Endothelial cell of umbilical vein (primary cell): Measurements from ENCODE around the gene SH3YL1. TPM values are rescaled to one million over a fixed set of nuclear protein-coding genes. Genes with fewer than 3 reads are reported as not detected.

Experiments
- BruUV-seq: library from RNA; stranded (reverse); fragments of 400-500 nt; replicated peaks from 2 replicates; lab custom pipeline; 2021; lab: Mats Ljungman, UMichigan
- CTCF ChIA-PET: fragments of 300-600, 350-600 bp; sonication (Branson Sonifier 250); formaldehyde crosslinking; loops from one replicate; lab custom pipeline; 2021; ENCODE audit warnings: antibody characterized with exemption, inconsistent platforms; lab: Charles Lee
- POLR2A ChIA-PET: fragments of 300-600, 350-600 bp; sonication (Branson Sonifier 250); formaldehyde crosslinking; loops from one replicate; lab custom pipeline; 2021; ENCODE audit warnings: antibody characterized with exemption, inconsistent platforms; lab: Charles Lee
- DNase-seq: peaks from one replicate; pipeline ENCODE4 v3.0.0-alpha.2; 2011; ENCODE audit warnings: low read depth, low spot score
- FAIRE-seq: peaks from 2 replicates; lab custom pipeline; 2011; peaks lifted over from hg19 to GRCh38; lab: Jason Lieb, UNC
- H2AFZ ChIP-seq: 2 replicates; pipeline ENCODE4 v1.6.0; 2012; ENCODE audit warnings: low read depth, low read length, control low read depth, inconsistent platforms
- H3K27ac ChIP-seq: 2 replicates; pipeline ENCODE4 v1.5.1; 2011; ENCODE audit warnings: low read depth, mild to moderate bottlenecking, control low read depth, low read length, moderate library complexity; ENCODE audit not compliant: insufficient read depth
- H3K27me3 ChIP-seq, 2 experiments: 2 replicates each; pipeline versions ENCODE4 v1.6.0 to v1.6.1; 2011; ENCODE audit warnings: low read length in 2 of 2, mixed read lengths in 1 of 2; ENCODE audit not compliant: control insufficient read depth in 2 of 2, insufficient read depth in 2 of 2
- H3K36me3 ChIP-seq, 2 experiments: 2 replicates in 1 of 2; 3 replicates in 1 of 2; pipeline ENCODE4 v1.5.1; 2011; ENCODE audit warnings: low read length in 2 of 2, mild to moderate bottlenecking in 1 of 2, moderate library complexity in 1 of 2; ENCODE audit not compliant: control insufficient read depth in 2 of 2, insufficient read depth in 2 of 2; ENCODE audit errors: extremely low read depth in 1 of 2
- H3K4me1 ChIP-seq: 3 replicates; pipeline ENCODE4 v1.5.1; 2011; ENCODE audit warnings: mild to moderate bottlenecking, low read length; ENCODE audit not compliant: control insufficient read depth, insufficient read depth; ENCODE audit errors: extremely low read depth
- H3K4me2 ChIP-seq: 2 replicates; pipeline ENCODE4 v1.6.1; 2011; ENCODE audit warnings: low read length, control low read depth, mixed read lengths; ENCODE audit not compliant: insufficient read depth
- H3K4me3 ChIP-seq, 3 experiments: fragments of 200-600 bp in 1 of 3; sonication (generic), shearing (Covaris generic) in 1 of 3; replicated peaks in 1 of 3; 2 replicates each; pipeline ENCODE4 v1.5.1; 2011 to 2016; ENCODE audit warnings: control low read depth in 3 of 3, low read length in 3 of 3, mild to moderate bottlenecking in 2 of 3, inconsistent platforms in 1 of 3, low read depth in 1 of 3, moderate library complexity in 1 of 3; ENCODE audit not compliant: insufficient read depth in 1 of 3
- H3K79me2 ChIP-seq: 2 replicates; pipeline ENCODE4 v1.6.0; 2012; ENCODE audit warnings: low read length, inconsistent platforms; ENCODE audit not compliant: control insufficient read depth, insufficient read depth
- H3K9ac ChIP-seq: replicated peaks from 2 replicates; pipeline ENCODE3; 2011; ENCODE audit warnings: low read length, control low read depth; ENCODE audit not compliant: insufficient read depth; ENCODE audit errors: extremely low read depth
- H3K9me1 ChIP-seq: replicated peaks from 3 replicates; pipeline ENCODE4 v1.6.0; 2011; ENCODE audit warnings: mild to moderate bottlenecking, low read length; ENCODE audit not compliant: control insufficient read depth, insufficient read depth; ENCODE audit errors: extremely low read depth
- H3K9me3 ChIP-seq: replicated peaks from 2 replicates; pipeline ENCODE4 v1.5.1; 2012; ENCODE audit warnings: low read length, inconsistent platforms; ENCODE audit not compliant: control insufficient read depth, insufficient read depth
- H4K20me1 ChIP-seq: replicated peaks from 2 replicates; pipeline ENCODE3; 2011; ENCODE audit warnings: mild to moderate bottlenecking, low read length; ENCODE audit not compliant: control insufficient read depth, insufficient read depth; ENCODE audit errors: extremely low read depth
- EZH2 ChIP-seq: IDR thresholded peaks from 2 replicates; pipeline ENCODE4 v1.6.1; 2012; ENCODE audit warnings: borderline replicate concordance, low read depth, mild to moderate bottlenecking, moderate library complexity, low read length, inconsistent platforms; ENCODE audit not compliant: severe bottlenecking
- FOS ChIP-seq: IDR thresholded peaks from 2 replicates; pipeline ENCODE4 v1.6.1; 2011; ENCODE audit warnings: mild to moderate bottlenecking, low read length, moderate library complexity, borderline replicate concordance; ENCODE audit not compliant: insufficient read depth
- GATA2 ChIP-seq: IDR thresholded peaks from 2 replicates; pipeline ENCODE4 v1.7.0; 2011; ENCODE audit warnings: low read depth, mild to moderate bottlenecking, moderate library complexity, mixed read lengths, low read length; ENCODE audit not compliant: insufficient read length, insufficient read depth
- JUN ChIP-seq: IDR thresholded peaks from 2 replicates; pipeline ENCODE4 v1.6.1; 2011; ENCODE audit warnings: borderline replicate concordance, low read depth; ENCODE audit not compliant: insufficient read length, insufficient read depth
- MYC ChIP-seq: IDR thresholded peaks from one replicate; pipeline ENCODE4 v1.6.1; 2011; ENCODE audit warnings: mild to moderate bottlenecking, low read depth, low read length
- POLR2A ChIP-seq: IDR thresholded peaks from 2 replicates; pipeline ENCODE4 v1.6.1; 2012; ENCODE audit warnings: low read depth, mild to moderate bottlenecking, control low read depth, low read length
- POLR2AphosphoS5 ChIP-seq: IDR thresholded peaks from 2 replicates; pipeline ENCODE4 v1.6.1; 2012; ENCODE audit warnings: low read depth, mild to moderate bottlenecking, control low read depth, low read length, moderate library complexity; ENCODE audit not compliant: insufficient read depth
- dilution Hi-C: fragments of 300-500 bp; cut with MboI; formaldehyde crosslinking; loops from one replicate; pipeline ENCODE4 v1.15.0; 2019; ENCODE audit warnings: low sequenced_read_pairs; ENCODE audit not compliant: extremely low pct_ligation_motif_present
- intact Hi-C: fragments of 100-400 bp; cut with micrococcal nuclease; formaldehyde crosslinking; loops from one replicate; pipeline ENCODE4 v1.10.0; 2022
- polyA plus RNA-seq, 4 experiments: library from polyadenylated mRNA; depleted of rRNA in 3 of 4; stranded (reverse) in 3 of 4; unstranded in 1 of 4; fragments of >200 nt; gene quantifications; 2 replicates each; pipeline versions ENCODE4 v1.2.1 to v1.2.3, GENCODE V29; 2011 to 2012; ENCODE audit warnings: missing spikeins in 1 of 4
- total RNA-seq: library from RNA; stranded (reverse); gene quantifications from 2 replicates; pipeline ENCODE4 v1.2.3, GENCODE V29; 2021
- TF ChIP-seq, protein P1 (sequence below): IDR thresholded peaks from 2 replicates; pipeline ENCODE4 v1.6.1; 2011; ENCODE audit not compliant: insufficient read depth, insufficient read length
- TF ChIP-seq, protein P2 (sequence below), 2 donors: IDR thresholded peaks; 1 replicate in 1 of 2; 2 replicates in 1 of 2; pipeline ENCODE4 v1.5.1; 2011; ENCODE audit warnings: low read length in 2 of 2, mild to moderate bottlenecking in 2 of 2, moderate library complexity in 2 of 2, control low read depth in 1 of 2, inconsistent platforms in 1 of 2, low read depth in 1 of 2; ENCODE audit not compliant: insufficient read depth in 1 of 2; ENCODE audit errors: extremely low read depth in 1 of 2

Gene SH3YL1
- total and polyA plus RNA-seq, 2 donors (not counting 3 experiments of a cell fraction or from before 2014, with no cell fraction given): 12.5 to 22.4 TPM

DNA sequence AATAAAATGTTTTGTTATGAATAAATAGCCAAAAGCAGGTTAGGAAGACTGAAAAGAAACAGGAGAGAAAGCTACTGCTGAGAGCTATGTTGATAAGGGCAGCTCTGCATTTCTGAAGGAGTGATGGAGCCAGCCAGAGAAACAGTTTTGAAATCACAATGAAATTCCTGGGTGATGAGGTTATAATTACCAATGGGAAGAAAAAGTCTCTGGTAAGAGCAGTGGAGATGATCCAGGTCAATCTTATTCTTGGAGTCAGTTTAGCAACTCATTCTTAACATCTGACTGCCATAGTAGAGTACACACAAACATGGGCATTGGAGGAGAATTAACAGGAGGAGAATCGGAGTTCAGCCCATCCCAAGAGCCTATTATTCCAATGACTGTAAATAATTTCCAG lies 21.7 kb upstream of the SH3YL1 start:
- no peak for TF ChIP-seq EZH2
- TF ChIP-seq, protein P1, sequence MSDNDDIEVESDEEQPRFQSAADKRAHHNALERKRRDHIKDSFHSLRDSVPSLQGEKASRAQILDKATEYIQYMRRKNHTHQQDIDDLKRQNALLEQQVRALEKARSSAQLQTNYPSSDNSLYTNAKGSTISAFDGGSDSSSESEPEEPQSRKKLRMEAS: no peak
- no peak for TF ChIP-seq POLR2A
- TF ChIP-seq POLR2AphosphoS5: no peak
- TF ChIP-seq JUN: no peak
- TF ChIP-seq, protein P2, sequence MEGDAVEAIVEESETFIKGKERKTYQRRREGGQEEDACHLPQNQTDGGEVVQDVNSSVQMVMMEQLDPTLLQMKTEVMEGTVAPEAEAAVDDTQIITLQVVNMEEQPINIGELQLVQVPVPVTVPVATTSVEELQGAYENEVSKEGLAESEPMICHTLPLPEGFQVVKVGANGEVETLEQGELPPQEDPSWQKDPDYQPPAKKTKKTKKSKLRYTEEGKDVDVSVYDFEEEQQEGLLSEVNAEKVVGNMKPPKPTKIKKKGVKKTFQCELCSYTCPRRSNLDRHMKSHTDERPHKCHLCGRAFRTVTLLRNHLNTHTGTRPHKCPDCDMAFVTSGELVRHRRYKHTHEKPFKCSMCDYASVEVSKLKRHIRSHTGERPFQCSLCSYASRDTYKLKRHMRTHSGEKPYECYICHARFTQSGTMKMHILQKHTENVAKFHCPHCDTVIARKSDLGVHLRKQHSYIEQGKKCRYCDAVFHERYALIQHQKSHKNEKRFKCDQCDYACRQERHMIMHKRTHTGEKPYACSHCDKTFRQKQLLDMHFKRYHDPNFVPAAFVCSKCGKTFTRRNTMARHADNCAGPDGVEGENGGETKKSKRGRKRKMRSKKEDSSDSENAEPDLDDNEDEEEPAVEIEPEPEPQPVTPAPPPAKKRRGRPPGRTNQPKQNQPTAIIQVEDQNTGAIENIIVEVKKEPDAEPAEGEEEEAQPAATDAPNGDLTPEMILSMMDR (IDR thresholded peaks at IDR 0.05; ENCODE audit: extremely low read depth in 1 of 2, insufficient read depth in 1 of 2, low read depth in 1 of 2, low read length in 2 of 2): no peak
- no peak for TF ChIP-seq MYC
- TF ChIP-seq GATA2: no peak
- no peak for TF ChIP-seq FOS
- H3K36me3 ChIP-seq: peaks cover 3% of the 10 kb centered on the region in 2 experiments
- BruUV-seq: no TSS peak
- no peaks in the 10 kb centered on the region for H3K9me3 ChIP-seq
- H3K4me3 ChIP-seq: no peak overlapping the region
- H3K9ac ChIP-seq: no peak overlapping the region
- H3K79me2 ChIP-seq: no peaks in the 10 kb centered on the region
- H3K4me1 ChIP-seq: peaks cover 3% of the 10 kb centered on the region
- H3K27me3 ChIP-seq: peaks cover 11 to 37% of the 10 kb centered on the region in 2 experiments
- POLR2A ChIA-PET: no interaction called here
- dilution Hi-C loops: no loop called here
- H3K4me2 ChIP-seq: no peak overlapping the region
- no peak overlapping the region for H2AFZ ChIP-seq
- DNase-seq (no peak), FAIRE-seq (no peak)
- CTCF ChIA-PET: interaction anchor here (1.2 kb wide), 1 partner anchor 382 kb away, joined by 3 read pairs; no protein-coding TSS in a partner anchor
- no peaks in the 10 kb centered on the region for H3K9me1 ChIP-seq
- H3K27ac ChIP-seq: no peak overlapping the region
- intact Hi-C loops: no loop called here
- no peaks in the 10 kb centered on the region for H4K20me1 ChIP-seq
